Measurements from ENCODE around the gene TMEM234. TPM values are rescaled to one million over a fixed set of nuclear protein-coding genes. Genes with fewer than 3 reads are reported as not detected.
A peak's percentile ranks its signal among the peaks of the same experiment; 100 is the strongest.

The TMEM234 gene
- total and polyA plus RNA-seq, 2 of the 13 experiments (the other 11 are each of a cell fraction or from before 2014, with no cell fraction given): 6.1 to 9.0 TPM

DNA sequence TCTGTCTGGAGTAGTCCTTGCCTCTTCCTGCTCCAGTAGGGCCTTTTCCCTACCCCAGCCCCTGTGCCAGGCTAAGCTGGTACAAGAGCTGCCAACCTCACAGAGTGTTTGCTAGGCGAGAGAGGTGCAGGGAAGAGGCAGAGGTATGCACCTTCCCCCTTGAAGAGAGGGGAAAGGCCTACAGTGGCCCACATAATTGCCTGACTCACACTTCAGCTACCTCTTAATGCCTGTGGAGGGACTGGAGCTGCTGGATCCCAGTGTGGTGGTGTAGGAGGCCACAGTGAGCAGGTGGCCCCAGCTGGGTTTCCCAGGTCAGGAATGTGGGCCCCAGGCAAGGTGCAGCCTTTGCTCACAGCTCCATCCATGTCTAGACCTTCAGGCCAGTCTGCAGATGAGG lies 25.1 kb downstream of the TMEM234 start:
- H3K27ac ChIP-seq (ENCODE audit: extremely low read length, insufficient read depth, low read length): no peak overlapping the region
- H3K9ac ChIP-seq (ENCODE audit: insufficient read depth, low read depth, low read length): no peak overlapping the region
- in situ Hi-C loops (cut with HindIII; ENCODE audit: extremely low pct_ligation_motif_present, low pct_unique_long_range_greater_than_20kb) (no loop called here), intact Hi-C loops (cut with micrococcal nuclease; ENCODE audit: unreplicated experiment) (no loop called here)
- 89% methylated on average over 1 of the region's 1 CpG for WGBS (ENCODE audit: low lambda C conversion rate)
- no peak overlapping the region for H3K4me2 ChIP-seq (ENCODE audit: low read depth, low read length)
- H3K4me3 ChIP-seq (replicated peaks in 1 of 3; ENCODE audit: insufficient read depth in 1 of 3, low read depth in 2 of 3, low read length in 3 of 3): no peak overlapping the region
- peaks cover 34 to 52% of the 10 kb centered on the region in 2 experiments for H3K36me3 ChIP-seq (replicated peaks in 1 of 2; ENCODE audit: control insufficient read depth in 1 of 2, insufficient read depth in 2 of 2, low read length in 2 of 2)
- ATAC-seq: no peak
- H3K4me1 ChIP-seq (ENCODE audit: insufficient read depth, low read length): peaks cover 20% of the 10 kb centered on the region
- BruUV-seq (replicated peaks): no TSS peak
- ChIA-PET CTCF (ENCODE audit: low intra/inter-chr PET ratio, low total read pairs) (no interaction called here), POLR2A (interaction anchor here (0.7 to 4.8 kb wide), 9 partner anchors 8 to 124 kb away, joined by 3 to 38 read pairs (median 3); partner anchors contain the start of genes IQCC, KPNA6, TMEM39B and TXLNA)
- no peak for FAIRE-seq
- TF ChIP-seq AGO2 (optimal IDR thresholded peaks at IDR 0.05; ENCODE audit: low read depth, low read length) (peak; percentile 12), POLR2A (IDR thresholded peaks at IDR 0.05; ENCODE audit: insufficient read depth in 1 of 2, low read depth in 2 of 2, low read length in 2 of 2) (peak in 1 of 2 experiments; percentile 34; a peak in 1 of 4 replicates), HES4 (CRISPR knock-in tag; IDR thresholded peaks at IDR 0.05; ENCODE audit: borderline replicate concordance) (no peak)
- TF ChIP-seq, protein P1, sequence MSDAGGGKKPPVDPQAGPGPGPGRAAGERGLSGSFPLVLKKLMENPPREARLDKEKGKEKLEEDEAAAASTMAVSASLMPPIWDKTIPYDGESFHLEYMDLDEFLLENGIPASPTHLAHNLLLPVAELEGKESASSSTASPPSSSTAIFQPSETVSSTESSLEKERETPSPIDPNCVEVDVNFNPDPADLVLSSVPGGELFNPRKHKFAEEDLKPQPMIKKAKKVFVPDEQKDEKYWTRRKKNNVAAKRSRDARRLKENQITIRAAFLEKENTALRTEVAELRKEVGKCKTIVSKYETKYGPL (CRISPR knock-in tag; IDR thresholded peaks at IDR 0.05): no peak
- H3K79me2 ChIP-seq (ENCODE audit: insufficient read depth, low read length): no peaks in the 10 kb centered on the region
- H4K20me1 ChIP-seq (ENCODE audit: insufficient read depth, low read length): no peaks in the 10 kb centered on the region
- H2AFZ ChIP-seq (ENCODE audit: low read length): no peak overlapping the region
- no peaks in the 10 kb centered on the region for H3K27me3 ChIP-seq (ENCODE audit: control insufficient read depth in 1 of 2, insufficient read depth in 2 of 2, low read length in 2 of 2)
- no peak for DNase-seq (ENCODE audit: low spot score)
- H3K9me3 ChIP-seq (ENCODE audit: low read length): no peaks in the 10 kb centered on the region

DNA sequence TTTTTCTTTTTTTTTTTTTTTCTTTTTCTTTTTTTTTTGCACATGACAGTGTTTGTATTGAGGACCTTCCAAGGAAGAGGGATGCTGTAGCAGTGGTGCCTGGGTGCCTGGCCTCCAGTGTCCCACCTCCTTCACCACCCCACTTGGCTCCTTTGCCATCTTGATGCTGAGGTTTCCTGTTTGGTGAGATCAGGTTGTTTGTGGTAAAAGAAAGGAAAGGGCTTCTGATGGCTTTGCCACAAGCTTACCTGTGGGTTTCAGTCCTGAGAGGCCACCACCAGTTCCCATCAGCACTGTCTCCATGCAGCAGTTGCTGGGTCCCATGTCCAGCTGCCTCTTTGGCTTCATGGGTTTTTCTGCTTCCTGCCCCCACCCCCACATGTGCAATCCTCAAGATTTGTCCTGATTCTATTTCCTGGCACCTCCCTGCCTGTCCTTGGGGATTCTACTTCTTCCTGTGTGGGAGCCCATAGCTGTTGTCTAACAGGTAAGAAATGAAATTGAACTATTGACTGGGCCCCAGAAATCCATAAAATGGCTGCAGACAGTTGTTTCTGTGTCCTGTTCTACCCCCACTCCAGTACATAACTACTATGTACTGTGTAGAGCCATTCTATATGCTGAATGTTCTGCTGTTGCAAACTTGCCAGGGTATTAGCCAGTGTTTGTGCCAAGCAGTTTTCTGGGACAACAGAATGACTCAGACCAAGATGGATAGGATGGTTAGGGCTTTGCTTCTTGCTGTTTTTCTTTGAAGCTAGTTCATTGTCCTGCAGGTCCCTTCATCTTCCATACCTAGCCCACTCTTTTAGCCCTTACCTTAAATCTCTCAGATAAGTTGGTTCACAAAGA lies 26.0 kb downstream of the TMEM234 start:
- no peak overlapping the region for H3K27ac ChIP-seq (ENCODE audit: extremely low read length, insufficient read depth, low read length)
- H3K9ac ChIP-seq (ENCODE audit: insufficient read depth, low read depth, low read length): no peak overlapping the region
- ATAC-seq: no peak
- TSS peak; percentile 42 for BruUV-seq (replicated peaks)
- no peaks in the 10 kb centered on the region for H3K9me3 ChIP-seq (ENCODE audit: low read length)
- H2AFZ ChIP-seq (ENCODE audit: low read length): no peak overlapping the region
- H3K36me3 ChIP-seq (replicated peaks in 1 of 2; ENCODE audit: control insufficient read depth in 1 of 2, insufficient read depth in 2 of 2, low read length in 2 of 2): peaks cover 42 to 61% of the 10 kb centered on the region in 2 experiments
- intact Hi-C loops (cut with micrococcal nuclease; ENCODE audit: unreplicated experiment): no loop called here
- no peak overlapping the region for H3K4me3 ChIP-seq (replicated peaks in 1 of 3; ENCODE audit: insufficient read depth in 1 of 3, low read depth in 2 of 3, low read length in 3 of 3)
- no peak overlapping the region for H3K4me2 ChIP-seq (ENCODE audit: low read depth, low read length)
- DNase-seq (ENCODE audit: low spot score): no peak
- no peaks in the 10 kb centered on the region for H3K79me2 ChIP-seq (ENCODE audit: insufficient read depth, low read length)
- H3K27me3 ChIP-seq (ENCODE audit: control insufficient read depth in 1 of 2, insufficient read depth in 2 of 2, low read length in 2 of 2): no peaks in the 10 kb centered on the region
- CTCF ChIA-PET (ENCODE audit: low intra/inter-chr PET ratio, low total read pairs): no interaction called here
- H4K20me1 ChIP-seq (ENCODE audit: insufficient read depth, low read length): no peaks in the 10 kb centered on the region
- in situ Hi-C loops (cut with HindIII; ENCODE audit: extremely low pct_ligation_motif_present, low pct_unique_long_range_greater_than_20kb): no loop called here
- POLR2A ChIA-PET: interaction anchor here (0.6 to 4.8 kb wide), 7 partner anchors 13 to 123 kb away, joined by 3 to 38 read pairs (median 3); partner anchors contain the start of genes HDAC1, TMEM39B and TXLNA
- no peak for FAIRE-seq
- H3K4me1 ChIP-seq (ENCODE audit: insufficient read depth, low read length): peaks cover 12% of the 10 kb centered on the region
- TF ChIP-seq ZNF749 (CRISPR knock-in tag; IDR thresholded peaks at IDR 0.05; ENCODE audit: borderline replicate concordance): no peak
- no peak for TF ChIP-seq HOXA9 (CRISPR knock-in tag; IDR thresholded peaks at IDR 0.05; ENCODE audit: borderline replicate concordance)
- TF ChIP-seq ZBTB3 (CRISPR knock-in tag; IDR thresholded peaks at IDR 0.05; ENCODE audit: borderline replicate concordance, low read depth): no peak
- no peak for TF ChIP-seq FIP1L1 (IDR thresholded peaks at IDR 0.05; ENCODE audit: borderline replicate concordance, insufficient read depth, low read depth, low read length)
- TF ChIP-seq, protein P2, sequence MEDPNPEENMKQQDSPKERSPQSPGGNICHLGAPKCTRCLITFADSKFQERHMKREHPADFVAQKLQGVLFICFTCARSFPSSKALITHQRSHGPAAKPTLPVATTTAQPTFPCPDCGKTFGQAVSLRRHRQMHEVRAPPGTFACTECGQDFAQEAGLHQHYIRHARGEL (CRISPR knock-in tag; IDR thresholded peaks at IDR 0.05): no peak
- no peak for TF ChIP-seq ZBTB7B (CRISPR knock-in tag; IDR thresholded peaks at IDR 0.05)
- no peak for TF ChIP-seq ZSCAN21 (CRISPR knock-in tag; IDR thresholded peaks at IDR 0.05; ENCODE audit: borderline replicate concordance)
- TF ChIP-seq JUN (CRISPR knock-in tag; IDR thresholded peaks at IDR 0.05): no peak
- no peak for TF ChIP-seq ADNP (CRISPR knock-in tag; IDR thresholded peaks at IDR 0.05)
- TF ChIP-seq ZNF562 (CRISPR knock-in tag; IDR thresholded peaks at IDR 0.05; ENCODE audit: borderline replicate concordance): no peak
- no peak for TF ChIP-seq GATAD1 (CRISPR knock-in tag; IDR thresholded peaks at IDR 0.05)
- no peak for TF ChIP-seq THYN1 (CRISPR knock-in tag; IDR thresholded peaks at IDR 0.05; ENCODE audit: borderline replicate concordance, low read depth)
- no peak for TF ChIP-seq HIVEP1 (CRISPR knock-in tag; IDR thresholded peaks at IDR 0.05)
- TF ChIP-seq ZNF616 (CRISPR knock-in tag; IDR thresholded peaks at IDR 0.05; ENCODE audit: low read depth): no peak
